Muscle layer of colon (tissue), 2 donors: ENCODE results near the gene MPZL1.
A peak's percentile ranks its signal among the peaks of the same experiment; 100 is the strongest.
"Not testable (repeated sequence)": the region's sequence is repeated elsewhere in the genome, so short reads cannot be mapped to it uniquely, and the experiment has no call there.

Experiments used
- H3K27ac ChIP-seq: one replicate; pipeline ENCODE4 v1.7.0; 2013; ENCODE audit warnings: low read depth, mild to moderate bottlenecking, low read length, moderate library complexity
- H3K27me3 ChIP-seq, 2 donors: one replicate each; pipeline ENCODE4 v1.7.0; 2013; ENCODE audit warnings: low read length in 2 of 2, mild to moderate bottlenecking in 2 of 2; ENCODE audit not compliant: insufficient read depth in 2 of 2, control insufficient read depth in 1 of 2
- H3K36me3 ChIP-seq: one replicate; pipeline ENCODE4 v1.7.0; 2013; ENCODE audit warnings: mild to moderate bottlenecking, low read length; ENCODE audit not compliant: insufficient read depth
- H3K4me1 ChIP-seq: one replicate; pipeline ENCODE4 v1.7.0; 2013; ENCODE audit warnings: mild to moderate bottlenecking, low read length; ENCODE audit not compliant: insufficient read depth
- H3K4me3 ChIP-seq, 2 donors: one replicate each; pipeline ENCODE4 v1.7.0; 2013; ENCODE audit warnings: low read length in 2 of 2, low read depth in 1 of 2, mild to moderate bottlenecking in 1 of 2, moderate library complexity in 1 of 2
- H3K9ac ChIP-seq: one replicate; pipeline ENCODE4 v1.7.0; 2013; ENCODE audit warnings: low read length
- H3K9me3 ChIP-seq: one replicate; pipeline ENCODE4 v1.7.0; 2013; ENCODE audit warnings: mild to moderate bottlenecking, low read length
- donor health status: abdominal sarcoma.
- donor health status: Adenocarcinoma of cecum.

MPZL1 gene

DNA sequence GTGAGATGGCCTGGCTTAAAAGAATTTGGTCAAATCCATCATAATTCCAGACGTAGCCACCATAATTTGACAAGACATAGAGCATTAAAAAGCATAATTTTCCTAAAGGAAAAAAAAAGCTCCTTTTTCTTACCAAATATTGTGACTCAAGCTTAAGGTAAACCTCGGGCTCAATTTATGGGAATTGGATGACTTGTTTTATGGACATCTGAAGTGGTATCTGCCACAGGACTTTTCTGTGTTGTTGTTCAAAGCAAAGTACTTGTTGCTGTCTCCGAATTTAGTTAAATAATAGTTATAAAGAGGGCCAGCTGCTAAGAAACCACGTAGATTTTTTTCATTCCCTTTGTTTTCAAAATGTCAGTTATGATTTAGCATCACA lies 1.1 kb downstream of the MPZL1 start:
- no peaks in the 10 kb centered on the region for H3K36me3 ChIP-seq
- peak overlapping the region; percentile 88 for H3K27ac ChIP-seq
- no peaks in the 10 kb centered on the region for H3K9me3 ChIP-seq
- H3K4me1 ChIP-seq: peaks cover 39% of the 10 kb centered on the region
- H3K9ac ChIP-seq: peak overlapping the region; percentile 58
- H3K27me3 ChIP-seq: no peaks in the 10 kb centered on the region
- H3K4me3 ChIP-seq: peak overlapping the region; percentile 84 to 93

DNA sequence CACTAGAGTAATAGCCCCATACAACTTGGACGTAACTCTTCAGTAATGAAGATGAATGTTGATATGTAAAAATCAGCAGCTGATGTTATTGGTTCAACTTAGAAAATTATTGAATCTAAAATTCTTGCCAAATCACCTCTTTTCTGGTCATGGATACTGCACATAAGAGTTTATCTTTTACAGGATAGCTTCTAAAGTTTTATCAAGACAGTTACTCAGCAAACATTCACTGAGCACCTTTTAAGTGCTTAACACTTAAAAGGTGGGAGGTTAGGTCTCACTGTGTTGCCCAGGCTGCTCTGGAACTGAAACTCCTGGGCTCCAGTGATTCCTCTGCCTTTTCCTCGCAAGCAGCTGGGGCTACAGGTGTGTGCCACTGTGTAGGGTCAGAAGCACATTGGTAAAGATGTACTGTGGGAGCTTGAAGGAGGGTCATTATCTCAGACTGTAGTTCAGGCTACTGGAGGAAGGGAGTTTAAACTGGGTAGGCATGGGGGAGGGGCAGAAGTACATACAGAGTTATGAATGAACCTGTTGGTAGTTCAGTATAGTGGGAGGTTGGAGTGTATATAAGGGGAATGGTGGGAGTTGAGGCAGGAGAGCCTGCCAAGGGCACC lies 2.0 kb downstream of the MPZL1 start:
- Histone ChIP-seq H3K9me3 (no peaks in the 10 kb centered on the region), H3K27me3 (no peaks in the 10 kb centered on the region), H3K4me3 (peak overlapping the region in 1 of 2 donors; percentile 84), H3K4me1 (peaks cover 39% of the 10 kb centered on the region), H3K9ac (peak overlapping the region; percentile 58), H3K36me3 (no peaks in the 10 kb centered on the region), H3K27ac (no peak overlapping the region)

DNA sequence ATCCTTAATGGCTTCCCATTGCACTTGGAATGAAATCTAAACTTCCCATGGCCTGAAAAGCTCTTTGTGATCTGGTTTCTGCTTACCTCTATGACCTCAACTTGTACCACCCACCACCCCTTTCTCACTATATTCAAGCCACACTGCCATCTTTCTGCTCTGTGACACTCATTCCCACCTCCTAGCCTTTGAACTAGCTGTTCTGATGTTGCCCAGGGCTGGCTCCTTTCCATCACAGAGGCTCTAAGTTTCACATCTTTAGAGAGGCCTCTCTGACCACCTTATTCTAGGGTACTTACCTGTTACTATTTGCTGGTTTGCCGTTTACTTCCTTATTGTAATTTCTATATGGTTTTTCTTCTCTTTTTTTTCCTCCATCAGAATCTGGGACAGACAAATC lies 4.2 kb downstream of the MPZL1 start:
- Histone ChIP-seq H3K4me3 (no peak overlapping the region), H3K9me3 (no peaks in the 10 kb centered on the region), H3K36me3 (no peaks in the 10 kb centered on the region), H3K9ac (no peak overlapping the region), H3K27me3 (no peaks in the 10 kb centered on the region), H3K27ac (no peak overlapping the region), H3K4me1 (peaks cover 34% of the 10 kb centered on the region)

- Histone ChIP-seq H3K9ac (no peak overlapping the region), H3K36me3 (no peaks in the 10 kb centered on the region), H3K4me3 (no peak overlapping the region), H3K4me1 (peaks cover 21% of the 10 kb centered on the region), H3K27me3 (no peaks in the 10 kb centered on the region), H3K27ac (no peak overlapping the region), H3K9me3 (no peaks in the 10 kb centered on the region)
These were observed 7.1 kb downstream of the MPZL1 start for GRCh38 chr1:167728818-167729410.

DNA sequence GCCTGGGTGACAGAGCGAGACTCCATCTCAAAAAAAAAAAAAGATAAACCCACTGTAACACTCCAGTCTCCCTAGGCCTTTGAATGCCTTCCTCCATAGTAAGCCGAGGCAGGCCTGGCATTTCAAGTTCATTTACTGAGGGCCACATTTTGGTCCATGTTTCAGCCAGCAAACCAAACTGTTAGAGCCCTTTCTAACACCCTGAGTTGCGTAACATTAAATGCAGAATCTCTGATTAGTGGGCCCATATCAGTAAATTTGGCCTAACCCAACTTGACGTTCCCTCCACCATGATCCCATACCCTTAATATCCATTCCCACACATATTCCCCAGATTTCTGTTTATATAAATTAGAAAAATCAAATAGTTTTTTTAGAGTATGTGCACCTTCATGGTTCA lies 12.4 kb downstream of the MPZL1 start:
- Histone ChIP-seq H3K4me1 (peaks cover 10% of the 10 kb centered on the region), H3K9me3 (no peaks in the 10 kb centered on the region), H3K4me3 (no peak overlapping the region), H3K27ac (no peak overlapping the region), H3K9ac (no peak overlapping the region), H3K36me3 (no peaks in the 10 kb centered on the region), H3K27me3 (no peaks in the 10 kb centered on the region)

GRCh38 chr1:167734841-167735240 lies 13.1 kb downstream of the MPZL1 start:
- H3K36me3 ChIP-seq: no peaks in the 10 kb centered on the region

DNA sequence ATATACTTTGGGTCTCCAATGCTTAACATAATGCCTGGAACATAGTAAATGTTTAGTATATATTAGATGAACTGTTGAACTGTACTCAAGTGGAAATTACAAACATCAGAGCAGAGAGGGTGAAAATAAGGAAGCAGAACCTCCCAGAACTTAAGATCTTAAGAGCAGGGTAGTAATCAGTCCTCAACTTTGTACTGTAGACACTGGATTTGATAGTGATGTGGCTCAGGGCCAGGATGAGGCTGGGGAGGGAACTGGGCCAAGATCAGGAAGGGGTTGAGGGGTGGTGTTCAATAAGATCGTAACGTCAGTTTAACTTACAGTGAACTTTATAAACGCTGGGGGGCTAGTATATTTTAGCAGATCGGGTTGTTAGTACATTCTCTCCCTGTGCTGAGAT lies 15.4 kb downstream of the MPZL1 start:
- Histone ChIP-seq H3K36me3 (no peaks in the 10 kb centered on the region), H3K27me3 (no peaks in the 10 kb centered on the region), H3K9ac (no peak overlapping the region), H3K27ac (no peak overlapping the region), H3K4me1 (peaks cover 19% of the 10 kb centered on the region), H3K4me3 (no peak overlapping the region), H3K9me3 (no peaks in the 10 kb centered on the region)

More at GRCh38 chr1:167734841-167735240, 13.1 kb downstream of the MPZL1 start:
- Histone ChIP-seq H3K27me3 (no peaks in the 10 kb centered on the region), H3K9me3 (no peaks in the 10 kb centered on the region), H3K9ac (no peak overlapping the region), H3K4me3 (no peak overlapping the region), H3K4me1 (peaks cover 16% of the 10 kb centered on the region), H3K27ac (no peak overlapping the region)

DNA sequence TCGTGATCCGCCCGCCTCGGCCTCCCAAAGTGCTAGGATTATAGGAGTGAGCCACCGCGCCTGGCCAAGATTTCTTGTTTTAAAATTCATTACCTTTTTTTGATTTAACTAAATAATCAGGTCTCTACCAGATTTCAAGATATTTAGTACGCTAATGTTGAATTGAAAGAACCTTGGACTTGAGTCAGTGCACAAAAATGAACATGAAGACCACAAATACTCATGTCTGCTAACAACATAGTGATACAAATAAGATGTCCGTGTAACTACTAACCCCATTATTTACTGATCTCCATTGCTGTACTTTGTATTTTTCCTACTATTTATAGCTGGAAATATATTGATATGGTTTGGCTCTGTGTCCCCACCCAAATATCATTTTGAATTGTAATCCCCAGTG lies 16.4 kb downstream of the MPZL1 start:
- H3K27me3 ChIP-seq: no peaks in the 10 kb centered on the region
- H3K9me3 ChIP-seq: no peaks in the 10 kb centered on the region
- no peak overlapping the region for H3K9ac ChIP-seq
- H3K27ac ChIP-seq: no peak overlapping the region
- H3K4me1 ChIP-seq: peaks cover 19% of the 10 kb centered on the region
- no peaks in the 10 kb centered on the region for H3K36me3 ChIP-seq
- no peak overlapping the region for H3K4me3 ChIP-seq

GRCh38 chr1:167739752-167740151 lies 18.0 kb downstream of the MPZL1 start:
- no peak overlapping the region for H3K27ac ChIP-seq
- no peak overlapping the region for H3K4me3 ChIP-seq
- peaks cover 19% of the 10 kb centered on the region for H3K4me1 ChIP-seq
- no peaks in the 10 kb centered on the region for H3K9me3 ChIP-seq
- H3K27me3 ChIP-seq: no peaks in the 10 kb centered on the region
- no peak overlapping the region for H3K9ac ChIP-seq
- H3K36me3 ChIP-seq: no peaks in the 10 kb centered on the region

- H3K9ac ChIP-seq: not testable (repeated sequence)
These were observed 19.3 kb downstream of the MPZL1 start for GRCh38 chr1:167741103-167741502.

DNA sequence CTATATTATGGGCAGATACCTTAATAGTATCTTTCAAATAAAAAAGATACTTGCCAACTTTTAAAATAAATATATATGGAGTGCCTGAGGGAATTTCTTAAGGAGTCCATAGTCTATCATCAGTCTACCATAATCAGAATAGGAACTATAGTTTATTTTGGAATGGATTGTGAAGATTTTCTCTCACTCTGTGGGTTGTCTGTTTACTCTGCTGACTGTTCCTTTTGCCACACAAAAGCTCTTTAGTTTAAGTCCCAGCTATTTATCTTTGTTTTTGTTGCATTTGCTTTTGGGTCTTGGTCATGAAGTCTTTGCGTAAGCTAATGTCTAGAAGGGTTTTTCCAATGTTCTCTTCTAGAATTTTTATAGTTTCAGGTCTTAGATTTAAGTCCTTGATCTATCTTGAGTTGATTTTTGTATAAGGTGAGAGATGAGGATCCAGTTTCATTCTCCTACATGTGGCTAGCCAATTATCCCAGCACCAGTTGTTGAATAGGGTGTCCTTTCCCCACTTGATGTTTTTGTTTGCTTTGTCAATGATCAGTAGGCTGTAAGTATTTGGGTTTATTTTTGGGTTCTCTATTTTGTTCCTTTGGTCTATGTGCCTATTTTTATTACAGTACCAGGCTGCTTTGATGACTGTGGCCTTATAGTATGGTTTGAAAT lies 20.7 kb downstream of the MPZL1 start:
- not testable (repeated sequence) for H3K36me3 ChIP-seq, H3K4me3 ChIP-seq, H3K27me3 ChIP-seq, H3K9me3 ChIP-seq, H3K27ac ChIP-seq, H3K9ac ChIP-seq, H3K4me1 ChIP-seq

More at GRCh38 chr1:167741103-167741502, 19.3 kb downstream of the MPZL1 start:
- not testable (repeated sequence) for H3K36me3 ChIP-seq, H3K9me3 ChIP-seq, H3K27ac ChIP-seq, H3K4me3 ChIP-seq, H3K27me3 ChIP-seq
- H3K4me1 ChIP-seq: peaks cover 19% of the 10 kb centered on the region

DNA sequence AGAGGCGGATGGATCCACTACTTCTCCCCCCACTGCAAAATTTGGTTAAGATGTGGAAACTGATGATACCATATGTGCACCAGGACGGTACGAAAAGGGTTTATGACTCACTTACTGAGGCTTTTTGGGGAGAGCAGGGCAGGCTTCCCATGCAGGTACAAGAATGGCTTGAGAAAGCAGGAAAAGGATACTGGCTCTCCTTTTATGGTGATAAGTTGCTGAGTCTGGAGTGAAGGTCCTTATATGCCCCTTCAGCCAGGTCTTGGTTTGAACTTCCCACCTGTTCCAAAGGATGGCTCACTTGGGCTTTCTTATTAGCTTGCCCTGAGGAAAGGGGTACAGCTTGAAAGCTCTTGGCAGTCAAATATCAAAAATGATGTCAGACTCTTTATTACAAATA lies 23.1 kb downstream of the MPZL1 start:
- peaks cover 11% of the 10 kb centered on the region for H3K4me1 ChIP-seq
- H3K9me3 ChIP-seq: no peaks in the 10 kb centered on the region
- no peak overlapping the region for H3K27ac ChIP-seq

More for the DNA sequence above, 23.1 kb downstream of the MPZL1 start:
- no peaks in the 10 kb centered on the region for H3K36me3 ChIP-seq
- H3K9ac ChIP-seq: no peak overlapping the region
- H3K4me3 ChIP-seq: no peak overlapping the region
- no peaks in the 10 kb centered on the region for H3K27me3 ChIP-seq
